ENCODE measurements around the gene SARNP.

DNA sequence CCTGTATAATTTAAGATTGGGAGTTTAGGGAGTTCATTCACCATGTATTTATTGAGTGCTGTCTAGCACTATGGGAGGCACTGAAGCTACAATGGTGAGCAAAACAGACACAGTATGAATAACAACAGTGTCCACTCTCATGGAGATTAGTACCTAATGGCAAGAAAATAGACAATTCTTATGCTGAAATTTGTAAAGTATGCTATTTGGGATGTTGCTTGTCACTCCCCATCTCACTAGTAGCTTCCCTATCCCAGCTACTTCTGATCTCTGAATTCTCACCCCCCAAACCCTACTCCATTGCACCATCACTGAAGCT lies 70.7 kb downstream of the SARNP start:
- TF ChIP-seq CTCF (IDR thresholded peaks at IDR 0.05; ENCODE audit: low read length) (no peak), EZH2 (IDR thresholded peaks at IDR 0.05; ENCODE audit: borderline replicate concordance, low read length) (no peak)
